Activated CD4-positive, alpha-beta T cell treated with anti-CD3 and anti-CD28 coated beads for 24 hours (primary cell): ENCODE results near the gene ENO3.
"Not testable (repeated sequence)": the region's sequence is repeated elsewhere in the genome, so short reads cannot be mapped to it uniquely, and the experiment has no call there.

Experiments used
- DNase-seq, 2 donors: peaks; one replicate each; pipeline ENCODE4 v3.0.0-alpha.2; 2020; ENCODE audit warnings: low read depth in 2 of 2

The ENO3 gene

GRCh38 chr17:4950746-4951204 lies at the start of gene ENO3:
ENO3 (plus strand) TSS chr17:4951119; CDS start chr17:4951830, 711 bp downstream.
- no peak for DNase-seq

GRCh38 chr17:4901648-4902344 lies 49.1 kb upstream of the ENO3 start:
- DNase-seq = no peak

GRCh38 chr17:4902540-4902939 lies 48.4 kb upstream of the ENO3 start:
- DNase-seq = no peak

- peak; percentile 62 to 74 for DNase-seq
These were observed 47.7 kb upstream of the ENO3 start, which contains the start of gene CHRNE for GRCh38 chr17:4903051-4903818. CHRNE (minus strand) TSS chr17:4903098; CDS start chr17:4903063, 35 bp downstream.

- DNase-seq = not testable (repeated sequence)
These were observed 44.3 kb upstream of the ENO3 start for GRCh38 chr17:4906642-4907041.

- DNase-seq = no peak
These were observed 42.6 kb upstream of the ENO3 start for GRCh38 chr17:4908301-4908700.

GRCh38 chr17:4908711-4909496 lies 42.0 kb upstream of the ENO3 start:
- peak; percentile 40 to 56 for DNase-seq

- DNase-seq = no peak
These were observed 36.9 kb upstream of the ENO3 start for GRCh38 chr17:4913994-4914393.

GRCh38 chr17:4914551-4914950 lies 36.4 kb upstream of the ENO3 start:
- not testable (repeated sequence) for DNase-seq

GRCh38 chr17:4919511-4920047 lies 31.3 kb upstream of the ENO3 start:
- no peak for DNase-seq

GRCh38 chr17:4920351-4921048 lies 30.4 kb upstream of the ENO3 start:
- no peak for DNase-seq

GRCh38 chr17:4921320-4921719 lies 29.6 kb upstream of the ENO3 start:
- no peak for DNase-seq

- not testable (repeated sequence) for DNase-seq
These were observed 24.2 kb upstream of the ENO3 start for GRCh38 chr17:4926577-4927335.

- no peak for DNase-seq
These were observed 22.0 kb upstream of the ENO3 start for GRCh38 chr17:4928881-4929280.

GRCh38 chr17:4931963-4932362 lies 19.0 kb upstream of the ENO3 start, which contains the start of gene GP1BA:
GP1BA (plus strand) TSS chr17:4932277; CDS start chr17:4932605, 328 bp downstream.
- no peak for DNase-seq

- DNase-seq = no peak
These were observed 18.2 kb upstream of the ENO3 start for GRCh38 chr17:4932756-4933155.

- DNase-seq = no peak
These were observed 17.3 kb upstream of the ENO3 start for GRCh38 chr17:4933646-4934045.

GRCh38 chr17:4934173-4934979 lies 16.5 kb upstream of the ENO3 start:
- DNase-seq = no peak

GRCh38 chr17:4935650-4936049 lies 15.3 kb upstream of the ENO3 start:
- no peak for DNase-seq

- DNase-seq = no peak
These were observed 14.5 kb upstream of the ENO3 start for GRCh38 chr17:4936436-4936835.
